Measurements from ENCODE around the gene OXT. TPM values are rescaled to one million over a fixed set of nuclear protein-coding genes. Genes with fewer than 3 reads are reported as not detected.

OXT gene
- total RNA-seq, 1 donor from 2014 or later = 0.61 TPM

DNA sequence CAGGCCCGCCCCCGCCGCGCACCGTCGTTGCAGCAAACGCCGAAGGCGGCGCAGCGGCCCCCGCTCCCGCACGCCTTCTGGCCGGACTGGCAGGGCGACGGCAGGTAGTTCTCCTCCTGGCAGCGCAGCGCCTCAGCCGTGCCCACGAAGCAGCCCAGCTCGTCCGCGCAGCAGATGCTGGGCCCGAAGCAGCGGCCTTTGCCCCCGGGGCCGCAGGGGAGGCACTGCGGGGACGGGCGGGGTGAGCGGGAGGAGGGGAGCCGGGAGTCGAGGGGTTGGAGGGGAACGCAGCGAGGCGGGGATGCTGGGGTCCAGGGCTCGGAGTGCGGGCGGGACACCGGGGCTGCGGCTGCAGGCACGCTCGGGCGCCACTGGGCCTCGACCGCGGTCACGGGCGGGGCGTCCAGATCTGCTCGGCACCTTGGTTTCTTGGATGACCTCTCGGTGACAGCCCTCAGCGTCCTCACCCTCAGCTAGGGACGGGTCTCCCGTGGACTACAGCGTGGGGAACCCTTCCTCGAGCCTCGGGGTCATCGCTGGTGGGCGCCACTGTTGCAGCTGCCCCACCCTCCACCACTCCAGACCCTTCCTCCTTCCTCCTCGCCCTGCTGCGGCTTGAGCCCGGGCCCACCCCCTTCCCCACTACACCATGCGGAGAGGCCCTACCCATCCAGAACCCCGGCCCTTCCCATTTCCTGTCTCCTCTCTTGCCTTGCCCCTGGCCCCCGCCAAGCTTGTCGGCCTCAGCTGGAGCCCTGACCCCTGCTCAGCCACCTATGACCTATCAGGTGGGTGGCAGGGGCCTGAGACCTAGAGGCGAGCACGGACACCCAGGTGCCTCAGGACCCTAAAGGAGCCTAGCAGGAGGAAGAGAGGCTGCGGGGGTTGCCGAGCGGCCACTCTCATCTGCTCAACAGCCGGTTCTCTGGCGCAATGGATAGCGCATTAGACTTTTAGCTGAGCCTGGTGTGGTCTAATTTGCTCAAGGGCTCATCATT lies 11.8 kb downstream of the OXT start:
- intact Hi-C loops (cut with micrococcal nuclease) = no loop called here

DNA sequence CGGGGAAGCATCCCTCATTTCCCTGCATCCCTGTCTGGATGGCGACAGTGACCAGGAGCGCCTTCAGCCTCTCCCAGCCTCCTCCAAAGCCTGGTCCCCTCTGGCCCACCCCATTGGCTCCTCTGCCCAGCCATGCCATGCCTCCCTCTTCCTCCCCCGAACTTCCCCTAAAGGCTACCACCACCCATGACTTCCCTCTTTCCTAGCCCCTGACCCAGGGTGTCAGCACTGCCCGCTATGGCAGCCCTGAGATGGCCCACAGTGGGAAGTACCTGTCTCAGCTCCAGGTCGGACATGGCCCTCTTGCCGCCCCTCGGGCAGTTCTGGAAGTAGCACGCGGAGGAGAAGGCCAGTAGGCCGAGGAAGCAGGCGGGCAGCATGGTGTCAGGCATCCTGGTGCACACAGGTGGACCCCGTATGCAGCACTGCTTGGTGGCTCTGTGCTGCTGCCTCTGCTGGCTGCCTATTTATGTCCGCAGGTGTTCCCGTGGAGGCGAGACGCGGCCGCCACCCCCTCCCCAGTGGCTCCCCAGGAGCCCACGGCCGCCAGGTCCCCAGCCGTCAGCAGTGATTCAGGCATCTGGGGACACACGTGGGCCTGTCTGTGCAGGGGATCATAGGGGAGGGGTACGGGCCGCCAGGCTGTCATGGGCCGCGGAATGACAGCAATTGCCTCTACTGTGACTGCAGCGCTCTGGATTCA lies 13.0 kb downstream of the OXT start, which contains the start of gene AVP:
AVP (minus strand) TSS at position 442 of the 703 bp plus-strand sequence; CDS start at position 392, 50 bp downstream.
- intact Hi-C loops (cut with micrococcal nuclease) = no loop called here

DNA sequence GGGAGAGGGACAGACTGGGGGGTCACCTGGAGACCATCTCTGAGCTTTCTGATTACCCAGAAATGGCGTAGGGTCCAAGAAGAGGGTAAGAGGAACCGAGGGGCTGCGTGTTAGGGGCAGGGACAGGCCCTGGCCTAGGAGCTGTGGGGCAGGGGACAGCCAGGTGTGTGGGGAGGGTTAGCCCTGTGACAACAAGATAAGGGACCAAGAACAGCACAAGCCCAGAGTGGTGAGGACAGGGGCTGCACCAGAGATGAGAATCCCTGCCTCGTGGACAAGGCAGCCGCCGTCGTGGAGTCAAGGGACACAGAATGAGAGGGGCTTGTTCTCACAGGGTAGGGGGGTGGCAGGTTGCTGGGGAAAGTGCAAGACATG lies 13.6 kb downstream of the OXT start:
- intact Hi-C loops (cut with micrococcal nuclease) = no loop called here

DNA sequence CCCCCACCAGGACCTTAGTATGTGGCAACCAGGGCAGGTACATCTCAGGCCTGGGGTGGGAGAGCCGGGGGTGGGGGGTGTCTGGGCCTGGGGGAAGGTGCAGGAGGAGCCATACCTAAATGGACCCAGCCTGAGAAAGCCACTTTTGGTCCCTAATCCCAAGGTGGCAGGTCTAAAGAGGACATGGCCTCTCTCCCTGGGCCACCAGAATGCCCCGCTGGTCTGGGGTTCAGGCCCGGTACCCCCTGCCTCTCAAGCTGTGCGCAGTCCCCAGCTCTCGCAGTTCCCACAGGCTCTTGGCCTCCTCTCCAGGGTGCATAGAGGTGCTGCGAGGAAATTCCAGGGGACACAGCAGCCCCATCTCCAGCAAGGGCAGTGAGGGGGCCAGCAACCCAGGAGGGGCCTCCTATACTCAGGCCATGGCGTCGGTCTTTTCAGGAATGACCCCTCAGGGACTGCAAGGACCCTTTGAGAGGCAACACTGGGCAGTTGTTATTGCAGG lies 14.2 kb downstream of the OXT start:
- intact Hi-C loops (cut with micrococcal nuclease) = no loop called here

DNA sequence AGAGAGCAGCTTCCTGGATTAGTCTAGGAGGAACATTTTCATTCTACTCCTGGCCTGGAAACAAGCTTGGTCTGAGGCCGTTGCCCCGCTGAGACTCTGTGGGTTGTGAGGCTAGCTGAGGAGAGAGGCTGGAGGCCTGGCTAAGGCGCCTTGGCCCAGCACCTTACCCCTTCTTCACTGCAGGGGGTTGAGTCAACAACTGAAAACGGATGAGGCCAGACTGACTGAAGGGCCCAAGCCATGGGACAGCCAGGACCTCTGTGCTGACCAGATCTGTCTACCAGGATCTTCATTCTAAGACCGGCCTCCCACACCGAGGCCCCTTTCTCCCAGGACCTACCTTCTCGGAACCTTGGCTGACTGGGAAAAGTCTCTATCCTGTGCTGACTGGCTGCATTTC lies 16.6 kb downstream of the OXT start:
- intact Hi-C loops (cut with micrococcal nuclease) = no loop called here

DNA sequence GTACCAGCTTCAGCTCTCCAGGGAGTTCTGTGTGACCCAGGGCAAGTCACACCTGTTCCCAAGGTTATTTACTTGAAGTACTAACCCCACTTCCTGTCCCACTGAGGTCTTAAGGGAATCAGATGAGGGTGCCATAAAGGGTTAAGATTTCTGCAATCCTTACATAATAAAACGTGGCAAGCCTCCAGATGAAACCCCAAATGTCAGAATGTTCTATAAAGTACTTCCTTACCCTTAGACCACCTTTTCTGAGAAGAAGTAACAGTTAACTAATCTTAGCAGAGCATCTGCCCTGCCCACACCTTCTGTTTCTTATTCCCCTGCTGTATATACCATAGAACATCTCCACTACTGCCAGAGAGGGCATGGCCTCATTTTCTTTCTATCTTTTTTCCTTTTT lies 19.1 kb downstream of the OXT start:
- intact Hi-C loops (cut with micrococcal nuclease) = no loop called here

DNA sequence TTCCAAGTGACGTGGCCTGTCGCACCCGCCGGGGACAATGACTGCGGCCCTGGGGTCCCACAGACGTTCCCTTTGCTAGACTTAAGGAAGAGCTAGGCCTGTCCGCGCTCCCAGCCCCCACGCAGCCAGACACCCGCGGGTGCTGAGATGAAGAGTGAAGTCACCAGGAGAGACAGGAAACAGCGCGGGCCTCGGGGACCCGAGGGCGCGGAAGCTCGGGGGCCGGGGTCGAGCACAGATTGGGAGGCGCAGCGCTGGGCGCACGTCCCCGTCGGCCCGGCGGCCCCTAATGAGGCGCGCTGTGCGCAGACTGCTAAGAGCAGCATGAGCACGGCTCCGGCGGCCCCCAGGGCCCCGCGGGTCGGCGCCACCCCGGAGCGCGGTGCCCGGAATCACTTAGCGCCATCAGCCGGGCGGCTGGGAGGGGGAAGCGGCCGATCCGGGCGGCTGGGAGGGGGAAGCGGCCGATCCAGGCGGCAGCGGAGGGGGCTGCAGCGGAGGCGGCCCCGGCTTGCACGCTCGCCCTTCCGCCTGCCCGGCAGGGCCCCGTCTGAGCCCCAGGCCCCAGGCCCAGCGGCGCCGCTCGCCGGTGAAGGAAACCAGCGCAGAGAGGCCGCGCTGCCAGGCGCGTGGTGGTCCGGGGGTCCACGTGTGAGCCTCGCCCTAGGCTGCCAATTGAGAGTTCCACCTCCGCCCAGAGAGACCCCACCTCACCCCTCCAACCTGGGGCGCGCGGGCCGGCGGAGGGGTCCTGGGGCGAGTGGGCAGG lies 21.4 kb downstream of the OXT start:
- intact Hi-C loops (cut with micrococcal nuclease) = loop anchor here (2.0 kb wide), 1 partner anchor 16 kb away; no protein-coding TSS in a partner anchor

DNA sequence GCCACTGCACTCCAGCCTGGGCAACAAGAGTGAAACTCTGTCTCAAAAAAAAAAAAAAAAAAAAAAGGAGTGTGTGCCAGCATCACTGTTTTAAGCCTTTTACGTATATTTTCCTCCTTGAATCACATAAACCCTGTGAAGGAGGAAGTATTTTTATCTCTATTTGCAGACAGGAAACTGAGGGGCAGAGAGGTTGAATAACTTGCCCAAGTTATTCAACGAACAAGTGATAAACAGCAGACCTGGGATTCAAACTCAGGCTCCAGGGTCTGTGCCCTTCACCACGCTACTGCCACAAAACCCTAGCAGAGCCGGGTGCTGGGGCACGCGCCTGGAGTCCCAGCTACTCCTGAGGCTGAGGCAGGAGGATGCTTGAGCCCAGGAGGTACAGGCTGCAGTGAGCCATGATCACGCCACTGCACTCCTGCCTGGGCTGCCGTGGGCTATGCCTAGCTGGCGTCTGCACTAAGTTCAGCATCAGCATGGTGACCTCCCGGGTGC lies 22.5 kb downstream of the OXT start:
- intact Hi-C loops (cut with micrococcal nuclease) = loop anchor here (2.0 kb wide), 1 partner anchor 17 kb away; no protein-coding TSS in a partner anchor

DNA sequence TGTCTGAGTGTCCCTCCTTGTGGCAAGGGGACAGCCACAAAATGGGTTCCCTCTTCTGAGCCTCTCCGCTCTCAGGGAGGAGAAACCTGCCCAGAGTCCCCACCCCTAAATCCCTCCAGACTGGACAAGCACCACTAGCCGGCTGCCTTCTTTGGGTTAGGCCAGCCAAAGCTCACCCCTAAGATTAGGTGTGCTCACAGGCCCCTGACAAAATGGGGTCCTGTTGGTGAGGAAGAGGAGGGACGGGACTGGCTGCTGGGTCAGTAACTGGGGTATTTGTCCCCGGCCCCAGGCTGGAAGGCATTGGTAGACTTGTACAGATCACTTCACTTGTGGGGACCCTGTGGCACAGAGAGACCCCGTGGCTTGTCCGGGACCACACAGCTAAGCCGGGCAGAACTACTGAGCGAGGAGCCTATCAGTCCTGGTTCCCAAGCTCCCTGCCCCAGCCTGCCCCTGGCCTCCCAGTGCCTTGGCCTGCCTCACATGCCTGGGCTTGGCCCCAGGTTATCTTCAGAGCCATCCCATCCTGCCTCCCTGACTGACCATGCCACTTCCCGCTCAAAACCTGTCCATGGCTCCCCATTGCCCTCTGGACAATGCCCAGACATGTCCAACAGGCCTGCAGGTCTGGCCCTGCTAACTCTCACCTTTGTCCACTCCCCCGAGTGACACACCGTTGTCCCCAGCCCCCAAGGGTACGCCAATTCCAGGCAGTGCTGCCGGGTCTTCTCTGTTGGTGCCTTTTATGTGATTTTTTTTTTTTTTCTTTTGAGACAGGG lies 23.6 kb downstream of the OXT start:
- intact Hi-C loops (cut with micrococcal nuclease) = no loop called here

DNA sequence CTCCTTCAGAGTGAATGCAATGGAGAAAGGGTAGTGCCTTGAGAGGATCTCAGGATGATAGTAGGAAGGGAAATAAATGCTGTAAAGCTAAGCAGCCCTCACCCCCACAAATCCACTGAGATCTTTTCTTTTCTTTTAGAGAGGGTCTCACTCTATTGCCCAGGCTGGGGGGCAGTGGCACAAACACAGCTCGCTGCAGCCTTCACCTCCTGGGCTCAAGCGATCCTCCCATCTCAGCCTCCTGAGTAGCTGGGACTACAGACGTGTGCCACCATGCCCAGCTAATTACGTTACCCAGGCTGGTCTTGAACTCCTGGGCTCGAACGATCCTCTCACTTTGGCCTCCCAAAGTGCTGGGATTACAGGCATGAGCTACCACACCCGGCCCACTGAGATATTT lies 29.1 kb downstream of the OXT start:
- intact Hi-C loops (cut with micrococcal nuclease) = no loop called here

DNA sequence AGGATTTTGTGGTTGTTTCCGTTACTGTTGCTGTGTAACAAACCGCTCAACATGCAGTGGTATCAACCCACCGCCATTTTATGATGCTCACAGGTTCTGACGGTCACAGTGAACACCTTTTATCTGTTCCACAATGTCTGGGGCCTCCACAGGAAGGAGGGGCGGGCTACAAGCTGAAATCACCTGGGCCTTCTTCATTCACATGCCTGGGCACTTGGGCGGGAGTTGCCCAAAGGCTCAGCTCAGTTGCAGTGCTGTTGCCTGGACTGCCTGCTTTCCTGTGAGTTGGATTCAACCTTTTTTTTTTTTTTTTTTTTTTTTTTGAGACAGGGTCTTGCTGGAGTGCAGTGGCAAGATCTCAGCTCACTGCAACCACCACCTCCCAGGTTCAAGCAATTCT lies 29.8 kb downstream of the OXT start:
- intact Hi-C loops (cut with micrococcal nuclease) = no loop called here

DNA sequence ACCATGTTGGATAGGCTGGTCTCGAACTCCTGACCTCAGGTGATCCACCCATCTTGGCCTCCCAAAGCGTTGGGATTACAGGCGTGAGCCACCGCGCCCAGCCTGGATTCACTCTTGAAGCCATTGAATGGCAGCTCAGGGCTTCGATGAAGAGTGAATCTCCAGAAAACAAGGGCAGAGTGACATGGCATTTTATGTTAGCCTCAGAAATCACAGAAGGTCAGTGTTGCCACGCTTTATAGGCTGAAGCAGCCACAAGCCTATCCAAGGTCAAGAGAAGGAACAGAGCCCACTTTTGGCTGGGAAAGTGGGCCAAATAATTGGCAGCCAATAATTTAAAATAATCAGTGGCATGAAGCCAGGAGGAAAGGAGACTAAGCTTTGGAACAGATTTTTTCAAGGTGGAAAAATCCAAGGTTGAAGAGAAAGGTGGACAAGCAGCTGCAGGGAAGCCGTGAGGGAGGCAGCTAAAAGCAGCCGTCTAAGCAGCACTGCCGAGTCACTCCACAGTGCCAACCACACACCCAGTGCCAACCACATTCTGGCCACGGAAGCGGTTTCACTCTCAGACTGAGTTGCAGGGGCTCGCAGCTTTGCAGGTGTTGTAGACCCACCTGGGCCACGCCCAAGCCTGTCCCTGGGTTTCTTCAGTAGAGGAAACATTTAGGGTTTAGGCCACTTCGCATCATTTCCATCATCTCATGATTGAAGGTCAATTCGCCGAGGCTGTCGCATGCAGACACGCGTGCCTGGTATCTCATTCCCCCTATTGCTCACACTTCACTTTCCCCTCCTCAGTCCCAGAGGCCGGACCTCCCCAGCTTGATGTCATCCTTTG lies 30.5 kb downstream of the OXT start:
- intact Hi-C loops (cut with micrococcal nuclease) = no loop called here

DNA sequence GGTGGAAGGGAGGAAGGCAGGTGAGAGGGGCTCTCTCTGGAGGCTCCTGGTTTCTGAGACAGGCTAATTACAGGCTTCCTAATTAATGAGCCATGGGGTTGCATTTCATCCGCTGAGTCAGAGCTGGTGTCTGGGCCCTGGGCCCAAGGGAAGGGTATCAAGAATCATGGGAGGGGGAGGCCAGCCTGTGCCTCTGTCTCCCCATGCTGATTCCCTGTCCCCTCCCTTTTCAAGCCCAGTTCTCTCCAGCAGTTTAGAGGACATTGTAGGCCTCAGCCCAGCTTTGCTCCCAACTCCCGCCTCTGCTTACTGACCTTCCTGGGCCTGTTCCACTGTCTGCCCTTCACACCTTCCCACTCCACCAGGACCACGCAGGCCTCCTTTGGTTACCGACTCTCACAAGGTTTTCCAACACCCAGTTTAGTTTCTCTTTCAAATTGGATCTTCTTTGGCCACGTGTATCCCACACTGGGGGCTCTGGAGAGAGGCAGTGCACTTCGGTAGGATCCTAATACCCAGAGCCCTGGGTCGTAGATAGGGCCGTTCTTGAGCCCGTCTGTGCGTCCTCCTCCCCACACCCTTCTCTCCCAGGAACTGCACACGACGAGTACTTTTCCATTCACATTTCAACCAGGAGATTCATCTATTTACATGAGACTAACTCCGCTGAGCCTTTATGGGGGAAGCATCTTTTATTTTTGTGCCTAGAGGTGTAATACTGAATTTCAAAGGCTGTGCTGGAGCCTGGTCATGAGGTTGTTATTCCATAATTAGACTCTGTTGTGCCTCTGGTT lies 31.4 kb downstream of the OXT start:
- intact Hi-C loops (cut with micrococcal nuclease) = no loop called here

DNA sequence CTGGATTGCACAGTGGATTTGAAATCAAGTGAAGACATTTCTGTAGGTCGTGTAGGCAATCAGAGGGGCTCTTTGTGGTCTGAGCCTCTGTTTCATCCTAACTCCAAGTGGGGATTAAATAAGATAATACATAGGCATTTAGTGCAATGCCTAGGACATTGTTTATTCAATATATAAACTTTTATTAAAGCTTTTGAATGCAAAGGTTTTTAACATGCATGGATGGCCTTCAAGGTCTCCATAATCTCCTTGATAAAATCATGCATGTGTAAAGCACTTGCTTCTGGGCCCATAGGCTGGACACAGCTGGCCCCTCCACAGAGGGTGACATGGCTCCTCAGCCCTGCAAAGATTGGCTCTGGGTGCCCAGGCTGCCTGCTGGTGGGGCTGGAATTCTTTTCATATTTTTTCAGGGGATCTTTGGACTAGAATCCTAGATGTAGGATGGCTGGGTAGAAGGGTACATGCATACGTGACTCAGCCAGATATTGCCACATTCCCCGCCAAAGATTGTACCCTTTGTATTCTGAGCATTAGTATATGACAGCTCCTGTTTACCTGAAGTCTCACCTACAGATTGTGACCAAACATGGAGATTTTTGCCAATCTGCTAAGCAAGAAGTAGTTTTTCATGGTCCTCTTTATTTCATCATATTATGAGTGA lies 32.1 kb downstream of the OXT start:
- intact Hi-C loops (cut with micrococcal nuclease) = no loop called here

DNA sequence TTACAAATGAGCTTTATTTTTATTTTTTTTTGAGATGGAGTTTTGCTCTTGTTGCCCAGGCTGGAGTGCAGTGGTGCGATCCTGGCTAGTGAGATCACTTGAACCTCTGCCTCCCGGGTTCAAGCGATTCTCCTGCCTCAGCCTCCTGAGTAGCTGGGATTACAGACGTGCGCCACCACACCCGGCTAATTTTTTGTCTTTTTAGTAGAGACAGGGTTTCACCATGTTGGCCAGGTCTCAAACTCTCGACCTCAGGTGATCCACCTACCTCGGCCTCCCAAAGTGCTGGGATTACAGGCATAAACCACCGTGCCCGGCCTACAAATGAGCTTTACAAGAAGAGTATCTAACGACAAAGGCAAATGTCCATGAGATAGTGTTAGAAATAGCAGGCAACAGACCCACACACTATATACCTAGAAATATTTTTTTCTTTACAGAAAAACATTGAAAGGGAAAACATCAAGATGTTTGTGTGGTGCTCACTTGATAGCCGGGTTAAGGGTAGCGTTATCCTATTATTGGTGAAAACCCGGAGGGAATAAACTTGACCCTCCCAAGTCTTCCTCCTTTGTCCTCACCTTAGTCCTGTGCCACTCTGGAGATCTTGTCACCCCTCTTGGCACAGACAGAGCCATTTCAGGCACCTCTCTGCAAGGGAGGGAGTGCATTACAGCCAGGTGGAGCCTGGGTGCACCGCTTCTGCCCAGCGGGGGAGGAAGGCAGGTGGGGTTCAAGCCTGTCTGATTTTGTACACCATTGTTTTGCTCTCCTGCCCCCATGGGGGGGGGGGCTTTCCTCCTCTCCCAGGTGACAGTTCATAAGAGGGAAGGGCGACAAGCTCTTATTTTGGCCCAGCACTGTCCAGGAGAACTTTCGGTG lies 34.1 kb downstream of the OXT start:
- intact Hi-C loops (cut with micrococcal nuclease) = no loop called here

DNA sequence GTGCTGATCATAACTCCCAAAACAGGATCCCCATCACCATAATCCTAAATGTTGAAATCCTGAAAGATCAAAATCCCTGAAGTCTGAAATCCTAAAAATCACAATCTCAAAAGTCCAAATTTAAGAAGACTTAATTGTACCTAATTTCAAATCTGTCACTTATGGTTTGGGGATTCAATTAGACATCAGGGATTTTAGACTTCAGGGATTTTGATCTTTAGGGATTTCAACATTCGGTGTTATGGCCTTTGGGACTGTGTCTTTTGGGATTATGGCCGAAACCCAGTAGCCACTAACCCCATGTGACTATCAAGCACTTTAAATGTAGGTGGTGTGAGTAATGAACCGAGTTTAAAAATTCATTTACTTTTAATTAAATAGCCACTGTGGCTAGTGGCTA lies 34.8 kb downstream of the OXT start:
- intact Hi-C loops (cut with micrococcal nuclease) = no loop called here
